K562 (cell line): ENCODE data around the gene MRPL48. TPM values are rescaled to one million over a fixed set of nuclear protein-coding genes. Genes with fewer than 3 reads are reported as not detected.

Experiments used
- CBX3 ChIP-seq, 2 experiments: IDR thresholded peaks; 1 replicate in 1 of 2; 2 replicates in 1 of 2; pipeline ENCODE4 v1.6.1; 2012; ENCODE audit warnings: inconsistent platforms in 2 of 2, low read length in 2 of 2, borderline replicate concordance in 1 of 2, control low read depth in 1 of 2
- CREB3 ChIP-seq: fragments of 450-650 bp; conservative IDR thresholded peaks from 2 replicates; pipeline ENCODE4 v1.6.1; 2016; ENCODE audit warnings: missing genetic modification characterization, low read depth, mild to moderate bottlenecking, missing compliant biosample characterization, moderate library complexity
- ESRRB ChIP-seq: fragments of 250-450 bp; sonication (Bioruptor Pico); IDR thresholded peaks from 2 replicates; pipeline ENCODE4 v1.5.0; 2020; ENCODE audit warnings: mild to moderate bottlenecking, moderate library complexity, borderline replicate concordance
- EWSR1 ChIP-seq: fragments of 450-650 bp; IDR thresholded peaks from 2 replicates; pipeline ENCODE4 v1.6.1; 2018; ENCODE audit warnings: borderline replicate concordance, mild to moderate bottlenecking, low read depth, moderate library complexity; ENCODE audit not compliant: partially characterized antibody
- GTF2F1 ChIP-seq: IDR thresholded peaks from 2 replicates; pipeline ENCODE4 v1.6.1; 2011; ENCODE audit warnings: low read depth, low read length, improper control_type of control experiment
- L3MBTL2 ChIP-seq: fragments of 450-650 bp; IDR thresholded peaks from 2 replicates; pipeline ENCODE4 v1.6.1; 2016; ENCODE audit warnings: mild to moderate bottlenecking, moderate library complexity
- LCOR ChIP-seq: sonication (generic); formaldehyde crosslinking; IDR thresholded peaks from 2 replicates; pipeline ENCODE4 v1.8.0; 2022; ENCODE audit warnings: mild to moderate bottlenecking, missing genetic modification reagents
- LEF1 ChIP-seq: fragments of 450-650 bp; IDR thresholded peaks from 2 replicates; pipeline ENCODE4 v1.6.1; 2016; ENCODE audit warnings: mild to moderate bottlenecking
- MED1 ChIP-seq: sonication (generic); formaldehyde crosslinking; IDR thresholded peaks from 2 replicates; pipeline ENCODE4 v1.8.1; 2023; ENCODE audit warnings: missing genetic modification reagents, borderline replicate concordance
- MYNN ChIP-seq, 2 experiments: sonication (generic); formaldehyde crosslinking in 1 of 2; IDR thresholded peaks; 2 replicates each; pipeline versions ENCODE4 v1.5.0 to v1.6.1; 2016 to 2020; ENCODE audit warnings: antibody characterized with exemption in 1 of 2, missing genetic modification reagents in 1 of 2
- NBN ChIP-seq: fragments of 450-650 bp; IDR thresholded peaks from 2 replicates; pipeline ENCODE4 v1.6.1; 2016; ENCODE audit warnings: low read depth, mild to moderate bottlenecking
- NR2C1 ChIP-seq, 2 experiments: fragments of 450-650 bp; IDR thresholded peaks; 2 replicates each; pipeline ENCODE4 v1.6.1; 2017; ENCODE audit warnings: mild to moderate bottlenecking in 2 of 2, antibody characterized with exemption in 1 of 2, inconsistent platforms in 1 of 2, missing compliant biosample characterization in 1 of 2, missing genetic modification characterization in 1 of 2
- NUFIP1 ChIP-seq: fragments of 450-650 bp; IDR thresholded peaks from 2 replicates; pipeline ENCODE4 v1.6.1; 2018; ENCODE audit not compliant: partially characterized antibody
- POLR2H ChIP-seq: IDR thresholded peaks from 2 replicates; pipeline ENCODE4 v1.6.1; 2016; ENCODE audit warnings: missing genetic modification characterization, low read depth, mild to moderate bottlenecking, control low read depth, missing compliant biosample characterization, moderate library complexity
- RBBP5 ChIP-seq: fragments of 200-600 bp; sonication (generic); IDR thresholded peaks from 2 replicates; pipeline ENCODE4 v1.6.1; 2012; ENCODE audit warnings: borderline replicate concordance, mild to moderate bottlenecking, low read length, control low read depth, inconsistent platforms; ENCODE audit not compliant: insufficient read depth, poor library complexity, severe bottlenecking
- RCOR1 ChIP-seq, 2 experiments: IDR thresholded peaks; 2 replicates each; pipeline ENCODE4 v1.6.1; 2012; ENCODE audit warnings: low read depth in 2 of 2, low read length in 2 of 2, borderline replicate concordance in 1 of 2, improper control_type of control experiment in 1 of 2
- SIX5 ChIP-seq, 2 experiments: IDR thresholded peaks; 2 replicates each; pipeline ENCODE4 v1.6.1; 2011; ENCODE audit warnings: low read length in 2 of 2, borderline replicate concordance in 1 of 2, low read depth in 1 of 2, mild to moderate bottlenecking in 1 of 2, moderate library complexity in 1 of 2; ENCODE audit not compliant: insufficient read depth in 1 of 2
- SMAD2 ChIP-seq: fragments of 150-350 bp; IDR thresholded peaks from 2 replicates; pipeline ENCODE4 v1.6.1; 2014; ENCODE audit warnings: low read depth, mild to moderate bottlenecking, low read length
- SP1 ChIP-seq: sonication (generic); formaldehyde crosslinking; IDR thresholded peaks from 2 replicates; pipeline ENCODE4 v1.8.1; 2022; ENCODE audit warnings: mild to moderate bottlenecking, missing genetic modification reagents
- SUPT5H ChIP-seq: fragments of 450-650 bp; IDR thresholded peaks from 2 replicates; pipeline ENCODE4 v1.6.1; 2016
- TSC22D4 ChIP-seq: fragments of 450-650 bp; IDR thresholded peaks from 2 replicates; pipeline ENCODE4 v1.6.1; 2016; ENCODE audit warnings: missing genetic modification characterization, missing biosample characterization, control low read depth
- XRCC3 ChIP-seq: fragments of 450-650 bp; IDR thresholded peaks from 2 replicates; pipeline ENCODE4 v1.6.1; 2017; ENCODE audit warnings: mild to moderate bottlenecking, moderate library complexity
- ZFP30 ChIP-seq: fragments of 250-450 bp; sonication (Bioruptor Pico); IDR thresholded peaks from 2 replicates; pipeline ENCODE4 v1.8.0; 2022; ENCODE audit warnings: moderate library complexity, mild to moderate bottlenecking, inconsistent platforms, borderline replicate concordance
- ZNF280B ChIP-seq: fragments of 250-450 bp; sonication (Bioruptor Pico); IDR thresholded peaks from 2 replicates; pipeline ENCODE4 v1.5.1; 2021; ENCODE audit warnings: mild to moderate bottlenecking
- ZNF3 ChIP-seq: fragments of 250-450 bp; sonication (Bioruptor Pico); IDR thresholded peaks from 2 replicates; pipeline ENCODE4 v1.5.0; 2021; ENCODE audit warnings: mild to moderate bottlenecking, moderate library complexity
- ZNF707 ChIP-seq: fragments of 250-450 bp; sonication (Bioruptor Pico); conservative IDR thresholded peaks from 2 replicates; pipeline ENCODE4 v1.8.0; 2022; ENCODE audit warnings: inconsistent platforms, mild to moderate bottlenecking, moderate library complexity
- polyA plus RNA-seq, 8 experiments: library from polyadenylated mRNA; depleted of rRNA in 4 of 8; stranded (reverse) in 5 of 8; unstranded in 3 of 8; fragments of >200 nt; fragmentation: Nextera tagmentation in 2 of 8; fragmentation: Illumina TruSeq in 1 of 8; extraction: Ambion mirVana in 2 of 8; extraction: Trizol in 1 of 8; gene quantifications; 2 replicates each; pipeline versions ENCODE4 v1.2.1 to v1.2.3, GENCODE V29; 2011 to 2014; ENCODE audit warnings: inconsistent platforms in 1 of 8, missing spikeins in 1 of 8
- total RNA-seq, 7 experiments: library from RNA; depleted of rRNA in 6 of 7; stranded (reverse); fragments of >200 nt in 6 of 7; fragmentation: Illumina TruSeq in 2 of 7; extraction: Trizol in 2 of 7; gene quantifications; 2 replicates each; pipeline versions ENCODE4 v1.2.1 to v1.2.3, GENCODE V29; 2011 to 2021; ENCODE audit warnings: low replicate concordance in 1 of 7

Gene MRPL48
- total and polyA plus RNA-seq, 9 of the 15 experiments (the other 6 are each of a cell fraction or from before 2014, with no cell fraction given): 66.0 to 237 (median 104) TPM

GRCh38 chr11:73787643-73788558 lies at the start of gene MRPL48 (continued):
- TF ChIP-seq EWSR1: no peak
- peak; percentile 97 for TF ChIP-seq RBBP5
- TF ChIP-seq CBX3 (IDR thresholded peaks at IDR 0.05; ENCODE audit: borderline replicate concordance in 1 of 2, low read length in 2 of 2): no peak; a peak in 1 of 3 replicates
- no peak for TF ChIP-seq SMAD2
- TF ChIP-seq POLR2H (tag): peak; percentile 78
- TF ChIP-seq L3MBTL2: peak; percentile 79
- no peak for TF ChIP-seq ZFP30 (CRISPR knock-in tag)
- TF ChIP-seq ZNF707 (CRISPR knock-in tag): no peak
- peak; percentile 95 for TF ChIP-seq SUPT5H
- peak; percentile 43; the same call in 1 of the 2 replicates for TF ChIP-seq MYNN (IDR thresholded peaks at IDR 0.05)
- no peak for TF ChIP-seq MYNN (CRISPR knock-in tag; IDR thresholded peaks at IDR 0.05)
- TF ChIP-seq MED1 (CRISPR knock-in tag): no peak
- no peak for TF ChIP-seq ESRRB (CRISPR knock-in tag)
- TF ChIP-seq CREB3 (tag): peak; percentile 78; the same call in 1 of the 2 replicates
- TF ChIP-seq SIX5 (IDR thresholded peaks at IDR 0.05; ENCODE audit: borderline replicate concordance in 1 of 2, insufficient read depth in 1 of 2, low read depth in 1 of 2, low read length in 2 of 2): peak; percentile 30 to 42; a peak in 1 of 4 replicates
- peak; percentile 96 for TF ChIP-seq NBN
- TF ChIP-seq LEF1: peak; percentile 67
- no peak for TF ChIP-seq ZNF280B (CRISPR knock-in tag)
- TF ChIP-seq SP1 (CRISPR knock-in tag): peak; percentile 87; the same call in 1 of the 2 replicates
- no peak; a peak in 1 of 4 replicates for TF ChIP-seq RCOR1 (IDR thresholded peaks at IDR 0.05; ENCODE audit: borderline replicate concordance in 1 of 2, low read depth in 2 of 2, low read length in 2 of 2)
- no peak for TF ChIP-seq TSC22D4
- TF ChIP-seq NR2C1 (IDR thresholded peaks at IDR 0.05): peak; percentile 85
- TF ChIP-seq NR2C1 (tag; IDR thresholded peaks at IDR 0.05): peak; percentile 83
- TF ChIP-seq NUFIP1: no peak
- no peak for TF ChIP-seq XRCC3
- TF ChIP-seq LCOR (CRISPR knock-in tag): peak; percentile 69; the same call in 1 of the 2 replicates
- TF ChIP-seq ZNF3 (CRISPR knock-in tag): peak; percentile 30; the same call in 1 of the 2 replicates
- peak; percentile 78; the same call in 1 of the 2 replicates for TF ChIP-seq GTF2F1
